ENCODE measurements around the gene STRADA. TPM values are rescaled to one million over a fixed set of nuclear protein-coding genes. Genes with fewer than 3 reads are reported as not detected.

The STRADA gene
- total RNA-seq, 6 experiments from 2014 or later, result 18.2 to 24.1 (median 21.6) TPM

DNA sequence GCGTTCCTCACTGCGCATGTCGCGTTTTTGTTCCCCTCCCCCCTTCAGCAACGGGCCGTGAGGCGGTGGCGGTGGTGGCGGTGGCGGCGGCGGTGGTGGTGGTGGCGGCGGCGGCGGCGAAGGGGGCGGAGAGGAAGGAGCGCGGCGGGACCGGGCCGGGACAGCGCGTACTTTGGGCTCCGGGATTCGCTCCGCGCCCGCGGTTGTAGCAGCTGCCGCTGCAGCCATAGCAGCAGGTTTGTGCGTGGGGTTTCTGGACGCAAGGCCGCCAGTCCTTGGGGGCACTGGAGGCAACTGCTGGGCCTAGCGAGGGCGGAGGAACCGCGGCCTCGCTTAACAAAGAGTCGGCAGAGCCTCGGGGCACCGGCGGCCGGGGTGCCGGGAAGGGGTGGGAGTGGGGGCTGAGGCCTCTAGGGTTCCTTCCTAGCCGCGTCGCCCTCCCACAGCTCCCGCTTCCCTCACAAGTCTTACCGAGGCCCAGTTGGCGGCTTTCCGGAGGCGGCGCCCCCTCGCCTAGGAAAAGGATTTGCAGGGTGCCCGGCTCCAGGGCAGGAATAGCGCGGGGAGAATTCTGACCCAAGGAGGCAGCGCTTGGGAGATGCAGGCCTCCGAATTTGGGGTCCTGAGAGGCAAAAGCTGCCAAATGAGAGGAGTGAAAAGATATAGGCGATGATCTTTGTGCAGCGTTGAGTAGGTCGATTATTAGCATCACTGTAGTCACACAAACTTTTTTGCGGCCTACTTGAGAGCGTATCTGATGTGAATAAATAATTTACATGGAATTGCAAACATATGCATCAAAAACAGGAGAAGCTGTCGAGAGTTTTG is 32.8 kb upstream of the STRADA start, which contains the start of gene DDX42:
Gene DDX42 (plus strand): TSS at position 30 of the 828 bp plus-strand sequence. CDS start 12,880 bp downstream, outside the sequence.
- H3K27ac Mint-ChIP-seq, result peak within 1 kb of the TSS; percentile 99
- peaks cover 43% of the 10 kb centered on the region for H3K36me3 Mint-ChIP-seq (ENCODE audit: low read depth)
- H3K4me3 Mint-ChIP-seq, result peak within 1 kb of the TSS; percentile 97
- H3K9me3 Mint-ChIP-seq, result no peaks in the 10 kb centered on the region
- TF ChIP-seq, protein P1, sequence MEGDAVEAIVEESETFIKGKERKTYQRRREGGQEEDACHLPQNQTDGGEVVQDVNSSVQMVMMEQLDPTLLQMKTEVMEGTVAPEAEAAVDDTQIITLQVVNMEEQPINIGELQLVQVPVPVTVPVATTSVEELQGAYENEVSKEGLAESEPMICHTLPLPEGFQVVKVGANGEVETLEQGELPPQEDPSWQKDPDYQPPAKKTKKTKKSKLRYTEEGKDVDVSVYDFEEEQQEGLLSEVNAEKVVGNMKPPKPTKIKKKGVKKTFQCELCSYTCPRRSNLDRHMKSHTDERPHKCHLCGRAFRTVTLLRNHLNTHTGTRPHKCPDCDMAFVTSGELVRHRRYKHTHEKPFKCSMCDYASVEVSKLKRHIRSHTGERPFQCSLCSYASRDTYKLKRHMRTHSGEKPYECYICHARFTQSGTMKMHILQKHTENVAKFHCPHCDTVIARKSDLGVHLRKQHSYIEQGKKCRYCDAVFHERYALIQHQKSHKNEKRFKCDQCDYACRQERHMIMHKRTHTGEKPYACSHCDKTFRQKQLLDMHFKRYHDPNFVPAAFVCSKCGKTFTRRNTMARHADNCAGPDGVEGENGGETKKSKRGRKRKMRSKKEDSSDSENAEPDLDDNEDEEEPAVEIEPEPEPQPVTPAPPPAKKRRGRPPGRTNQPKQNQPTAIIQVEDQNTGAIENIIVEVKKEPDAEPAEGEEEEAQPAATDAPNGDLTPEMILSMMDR (IDR thresholded peaks at IDR 0.05), result peak; percentile 63
- H3K27me3 Mint-ChIP-seq (ENCODE audit: insufficient read depth), result peaks cover 7% of the 10 kb centered on the region
- peak; percentile 42 for DNase-seq
- peaks cover 46% of the 10 kb centered on the region for H3K4me1 Mint-ChIP-seq (ENCODE audit: low read depth)

DNA sequence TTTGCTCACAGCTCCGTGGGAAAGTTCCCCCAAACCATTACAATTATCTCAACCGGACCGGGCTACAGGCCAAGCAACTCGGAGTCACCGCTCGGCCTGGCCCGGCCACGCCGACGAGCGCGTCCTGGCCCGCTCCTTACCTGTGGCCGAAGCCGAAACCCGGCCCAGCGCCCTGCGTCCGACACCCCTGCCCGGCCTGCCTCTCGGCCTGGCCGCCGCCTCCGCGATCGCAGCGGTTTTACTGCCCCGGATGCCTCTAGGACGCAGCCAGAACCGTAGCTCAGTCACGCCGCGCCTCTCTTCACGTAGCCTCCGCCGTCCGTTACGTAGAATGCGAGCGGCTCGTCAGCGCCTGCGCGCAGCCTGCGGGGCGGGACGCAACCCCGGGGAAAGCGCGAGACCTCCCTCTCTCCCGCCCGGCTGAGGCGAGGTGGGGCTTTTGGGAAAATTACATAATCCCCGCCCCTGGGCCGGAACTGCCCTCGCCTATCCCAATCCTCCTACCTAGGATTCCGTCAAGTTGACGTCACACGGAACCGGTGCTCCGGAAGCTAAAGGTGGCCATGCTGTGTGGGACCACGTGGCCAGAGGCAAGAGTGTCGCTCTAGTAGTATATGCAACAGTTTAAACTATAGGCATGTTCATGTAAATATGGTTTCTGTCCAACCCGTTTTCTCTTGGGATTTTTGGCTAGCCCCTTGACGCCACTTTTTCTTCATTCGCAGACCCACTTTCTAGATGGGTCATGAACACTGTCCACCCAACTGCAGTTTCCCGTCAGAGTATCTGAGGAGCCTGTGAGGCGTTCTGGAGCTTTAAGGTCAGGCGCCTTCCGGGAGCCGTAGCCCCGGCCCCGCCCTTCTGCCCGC is 31.9 kb upstream of the STRADA start, which contains the start of gene CCDC47:
Gene CCDC47 (minus strand): TSS at position 326 of the 869 bp plus-strand sequence. CDS start 7,422 bp downstream, outside the sequence.
- Mint-ChIP-seq H3K9me3 (no peaks in the 10 kb centered on the region), H3K4me3 (peak within 1 kb of the TSS; percentile 97), H3K36me3 (ENCODE audit: low read depth) (peaks cover 41% of the 10 kb centered on the region), H3K27ac (peak within 1 kb of the TSS; percentile 99), H3K4me1 (ENCODE audit: low read depth) (peaks cover 43% of the 10 kb centered on the region), H3K27me3 (ENCODE audit: insufficient read depth) (peaks cover 7% of the 10 kb centered on the region)
- TF ChIP-seq, protein P1 (IDR thresholded peaks at IDR 0.05), result no peak
- DNase-seq, result peak; percentile 99

DNA sequence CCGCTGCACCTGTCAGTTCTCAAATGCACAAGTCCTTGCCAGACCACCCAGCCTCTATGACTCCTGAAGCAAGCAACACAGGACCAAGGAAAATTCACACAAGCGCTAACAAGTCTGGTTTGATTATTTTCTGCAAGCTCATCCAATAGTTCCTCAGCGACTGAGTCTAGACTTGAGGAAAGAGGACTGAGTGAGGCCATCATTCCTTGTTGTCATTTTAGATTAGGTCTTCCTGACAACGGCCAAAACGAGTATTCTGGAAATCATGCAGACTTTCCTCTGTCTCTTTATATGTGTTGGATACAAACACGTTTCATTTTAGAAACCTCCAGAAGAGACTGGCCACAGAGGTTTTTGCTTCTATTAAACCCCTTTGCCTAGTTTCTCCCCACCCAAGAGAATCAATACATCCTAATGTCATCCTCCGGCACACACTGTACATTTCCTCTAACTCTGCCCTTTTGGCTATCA is 31.2 kb upstream of the STRADA start:
- DNase-seq, result peak; percentile 10
- Mint-ChIP-seq H3K27ac (peak overlapping the region; percentile 99), H3K4me1 (ENCODE audit: low read depth) (peaks cover 39% of the 10 kb centered on the region), H3K27me3 (ENCODE audit: insufficient read depth) (peaks cover 7% of the 10 kb centered on the region), H3K9me3 (no peaks in the 10 kb centered on the region), H3K36me3 (ENCODE audit: low read depth) (peaks cover 35% of the 10 kb centered on the region), H3K4me3 (peak overlapping the region; percentile 97)
- TF ChIP-seq, protein P1 (IDR thresholded peaks at IDR 0.05), result no peak

DNA sequence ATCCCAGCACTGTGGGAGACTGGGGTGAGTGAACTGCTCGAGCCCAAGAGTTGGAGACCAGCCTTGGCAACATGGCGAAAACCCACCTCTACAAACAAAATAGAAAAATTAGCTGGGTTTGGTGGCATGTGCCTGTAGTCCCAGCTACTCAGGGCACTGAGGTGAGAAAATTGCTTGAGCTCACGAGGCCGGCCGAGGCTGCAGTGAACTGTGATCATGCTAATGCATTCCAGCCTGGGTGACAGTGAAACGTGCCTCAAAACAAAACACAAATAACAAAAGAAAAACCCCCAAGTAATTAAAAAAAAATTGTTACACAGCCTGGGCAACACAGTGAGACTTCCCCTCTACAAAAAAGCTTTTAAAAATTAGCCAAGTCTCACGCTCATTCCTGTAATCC is 26.8 kb upstream of the STRADA start:
- no peak for DNase-seq
- Mint-ChIP-seq H3K36me3 (ENCODE audit: low read depth) (peaks cover 22% of the 10 kb centered on the region), H3K9me3 (no peaks in the 10 kb centered on the region), H3K27ac (no peak overlapping the region; the same call in 1 of the 2 replicates), H3K27me3 (ENCODE audit: insufficient read depth) (no peaks in the 10 kb centered on the region; the same call in 1 of the 2 replicates), H3K4me1 (ENCODE audit: low read depth) (peaks cover 26% of the 10 kb centered on the region), H3K4me3 (no peak overlapping the region)
- TF ChIP-seq, protein P1 (IDR thresholded peaks at IDR 0.05), result no peak

DNA sequence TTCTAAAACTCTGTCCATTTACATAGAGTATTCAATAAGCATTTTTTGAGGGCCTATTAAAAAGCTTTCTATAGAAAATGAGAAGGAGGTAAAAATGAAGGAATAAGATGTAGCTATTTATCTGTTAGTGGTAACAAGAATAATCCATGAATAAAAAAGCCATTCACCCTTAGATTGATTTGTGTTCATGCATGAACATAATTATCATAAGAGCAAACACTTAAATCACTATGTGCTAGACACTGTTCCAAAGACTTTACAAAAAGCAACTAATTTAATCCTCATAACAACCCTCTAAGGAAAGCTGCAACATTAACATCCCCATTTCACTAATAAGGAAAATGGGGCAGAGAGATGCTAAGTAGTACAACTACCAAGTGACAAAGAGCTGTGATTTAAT is 25.2 kb upstream of the STRADA start:
- H3K36me3 Mint-ChIP-seq (ENCODE audit: low read depth), result peaks cover 14% of the 10 kb centered on the region; the same call in 1 of the 2 replicates
- no peaks in the 10 kb centered on the region for H3K27me3 Mint-ChIP-seq (ENCODE audit: insufficient read depth)
- no peak for DNase-seq
- H3K4me3 Mint-ChIP-seq, result no peak overlapping the region
- no peaks in the 10 kb centered on the region for H3K9me3 Mint-ChIP-seq
- TF ChIP-seq, protein P1 (IDR thresholded peaks at IDR 0.05), result no peak
- no peak overlapping the region for H3K27ac Mint-ChIP-seq
- peaks cover 16% of the 10 kb centered on the region; the same call in 1 of the 2 replicates for H3K4me1 Mint-ChIP-seq (ENCODE audit: low read depth)
